ENCODE results near the gene LOX.

The LOX gene

DNA sequence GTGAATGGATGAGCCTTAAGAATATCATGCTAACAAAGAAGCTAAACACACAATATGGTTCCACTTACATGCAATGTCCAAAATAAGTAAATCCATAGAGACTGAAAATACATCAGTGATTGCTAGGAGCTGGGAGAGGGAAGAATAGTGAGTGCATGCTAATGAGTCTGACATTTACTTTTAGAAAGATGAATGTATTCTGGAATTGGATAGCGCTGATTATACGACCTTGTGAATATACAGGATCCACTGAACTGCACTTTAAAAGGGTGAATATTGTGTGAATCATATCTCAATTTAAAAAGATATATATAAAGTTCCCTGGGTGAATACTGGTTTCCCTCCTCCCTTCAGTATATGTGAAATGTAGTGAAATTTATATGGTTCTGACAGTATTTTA, 46.2 kb downstream of the LOX start:
- H3K4me1 ChIP-seq (ENCODE audit: control insufficient read depth, insufficient read depth, low read length) = no peaks in the 10 kb centered on the region
- peaks cover 3% of the 10 kb centered on the region for H3K36me3 ChIP-seq (ENCODE audit: control insufficient read depth, insufficient read depth, low read length)

DNA sequence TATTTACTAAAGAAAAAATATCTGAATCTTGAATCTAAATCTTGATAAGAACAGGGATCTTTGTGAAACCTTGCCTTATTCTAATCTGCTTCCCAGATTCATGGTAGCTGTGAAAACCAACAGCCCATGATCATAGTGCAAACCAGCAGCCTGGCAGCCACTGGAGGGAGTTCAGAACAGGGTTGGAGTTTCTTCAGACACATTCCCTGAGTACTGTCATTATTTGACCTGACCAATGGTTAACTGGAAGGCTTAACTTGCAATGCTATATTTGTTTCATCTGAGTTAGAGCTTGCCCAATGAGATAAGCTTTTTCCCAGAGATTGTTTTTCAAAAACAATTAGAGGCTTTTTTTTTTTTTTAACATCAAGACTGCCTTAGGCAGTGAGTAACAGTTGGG, 47.8 kb downstream of the LOX start:
- Histone ChIP-seq H3K4me1 (ENCODE audit: control insufficient read depth, insufficient read depth, low read length) (no peaks in the 10 kb centered on the region), H3K9ac (ENCODE audit: low read depth, low read length) (no peak overlapping the region), H3K4me3 (ENCODE audit: low read depth, low read length) (no peak overlapping the region), H3K27me3 (ENCODE audit: control insufficient read depth, insufficient read depth, low read length) (no peaks in the 10 kb centered on the region), H3K36me3 (ENCODE audit: control insufficient read depth, insufficient read depth, low read length) (peaks cover 3% of the 10 kb centered on the region), H3K9me3 (ENCODE audit: control insufficient read depth, insufficient read depth, low read length) (no peaks in the 10 kb centered on the region)

More for the DNA sequence above, 46.2 kb downstream of the LOX start:
- H3K9me3 ChIP-seq (ENCODE audit: control insufficient read depth, insufficient read depth, low read length) = no peaks in the 10 kb centered on the region
- H3K9ac ChIP-seq (ENCODE audit: low read depth, low read length) = no peak overlapping the region
- H3K27me3 ChIP-seq (ENCODE audit: control insufficient read depth, insufficient read depth, low read length) = no peaks in the 10 kb centered on the region
- H3K4me3 ChIP-seq (ENCODE audit: low read depth, low read length) = no peak overlapping the region

DNA sequence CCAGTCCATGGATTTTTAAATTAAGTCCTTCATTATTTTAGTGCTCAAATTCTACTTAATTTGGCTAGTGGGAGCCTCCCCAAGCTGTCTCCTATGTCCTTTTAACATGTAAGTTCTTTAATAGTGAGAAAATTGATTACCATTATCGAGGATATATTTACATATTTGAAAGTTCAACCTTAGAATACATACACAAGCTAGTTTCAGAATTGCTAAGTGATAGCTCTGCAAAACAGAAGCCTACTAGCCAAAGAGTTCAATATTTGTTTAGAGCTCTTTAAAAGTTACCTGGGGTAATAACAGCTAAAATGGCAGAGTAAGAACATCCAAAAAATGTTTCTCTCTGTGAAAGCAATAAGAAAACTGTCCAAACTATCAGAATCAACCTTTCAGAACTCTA, 48.2 kb downstream of the LOX start:
- H3K36me3 ChIP-seq (ENCODE audit: control insufficient read depth, insufficient read depth, low read length) = peaks cover 3% of the 10 kb centered on the region

DNA sequence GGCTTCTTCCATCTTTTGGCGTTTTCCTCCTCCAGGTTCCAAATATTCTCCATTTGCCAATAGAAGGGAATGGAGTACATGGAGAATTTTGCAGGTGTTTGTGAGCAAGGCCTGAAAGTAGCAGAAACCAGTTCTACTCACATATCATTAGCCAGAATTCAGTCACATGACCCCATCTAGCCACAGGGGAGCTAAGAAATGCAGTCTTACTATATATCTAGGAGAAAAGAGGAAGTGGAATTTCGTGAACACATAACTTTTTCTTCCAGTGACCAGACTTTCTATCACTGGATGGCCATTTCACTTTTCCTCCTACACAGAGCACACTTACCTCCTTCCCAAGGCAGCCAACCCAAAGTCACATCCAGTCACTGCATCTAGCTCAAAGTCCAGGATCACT, 55.1 kb downstream of the LOX start:
- Histone ChIP-seq H3K9ac (ENCODE audit: low read depth, low read length) (no peak overlapping the region), H3K27me3 (ENCODE audit: control insufficient read depth, insufficient read depth, low read length) (no peaks in the 10 kb centered on the region), H3K4me3 (ENCODE audit: low read depth, low read length) (no peak overlapping the region), H3K4me1 (ENCODE audit: control insufficient read depth, insufficient read depth, low read length) (no peaks in the 10 kb centered on the region), H3K9me3 (ENCODE audit: control insufficient read depth, insufficient read depth, low read length) (no peaks in the 10 kb centered on the region), H3K36me3 (ENCODE audit: control insufficient read depth, insufficient read depth, low read length) (peaks cover 3% of the 10 kb centered on the region)

More for the DNA sequence above, 48.2 kb downstream of the LOX start:
- Histone ChIP-seq H3K9ac (ENCODE audit: low read depth, low read length) (no peak overlapping the region), H3K9me3 (ENCODE audit: control insufficient read depth, insufficient read depth, low read length) (no peaks in the 10 kb centered on the region), H3K27me3 (ENCODE audit: control insufficient read depth, insufficient read depth, low read length) (no peaks in the 10 kb centered on the region), H3K4me3 (ENCODE audit: low read depth, low read length) (no peak overlapping the region), H3K4me1 (ENCODE audit: control insufficient read depth, insufficient read depth, low read length) (no peaks in the 10 kb centered on the region)

DNA sequence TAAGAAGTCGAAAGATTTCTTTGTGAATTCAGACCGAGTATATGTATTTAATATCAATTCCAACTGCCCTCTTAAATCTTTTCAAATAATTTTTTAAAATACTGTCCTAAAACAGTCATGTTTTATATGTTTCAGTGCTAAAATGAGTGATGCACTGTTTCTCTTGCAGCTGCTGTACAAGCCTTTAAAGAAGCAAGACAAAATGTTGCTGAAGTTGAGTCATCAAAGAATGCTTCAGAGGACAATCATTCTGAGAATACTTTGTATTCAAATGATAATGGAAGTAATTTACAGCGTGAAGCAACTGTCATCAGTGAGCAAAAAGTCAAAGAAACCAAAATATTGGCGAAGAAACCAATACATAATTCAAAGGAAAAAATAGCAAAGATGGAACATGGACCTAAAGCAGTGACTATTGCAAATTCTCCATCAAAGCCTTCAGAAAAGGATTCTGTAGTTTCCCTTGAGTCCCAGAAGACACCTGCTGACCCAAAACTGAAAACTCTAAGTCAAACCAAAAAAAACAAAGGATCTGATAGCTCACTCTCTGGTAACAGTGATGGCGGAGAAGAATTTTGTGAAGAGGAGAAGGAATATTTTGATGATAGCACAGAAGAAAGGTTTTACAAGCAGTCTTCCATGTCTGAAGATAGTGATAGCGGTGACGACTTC, 58.0 kb downstream of the LOX start:
- Histone ChIP-seq H3K27me3 (ENCODE audit: control insufficient read depth, insufficient read depth, low read length) (no peaks in the 10 kb centered on the region), H3K36me3 (ENCODE audit: control insufficient read depth, insufficient read depth, low read length) (no peaks in the 10 kb centered on the region), H3K9ac (ENCODE audit: low read depth, low read length) (no peak overlapping the region), H3K4me1 (ENCODE audit: control insufficient read depth, insufficient read depth, low read length) (no peaks in the 10 kb centered on the region), H3K9me3 (ENCODE audit: control insufficient read depth, insufficient read depth, low read length) (no peaks in the 10 kb centered on the region), H3K4me3 (ENCODE audit: low read depth, low read length) (no peak overlapping the region)

DNA sequence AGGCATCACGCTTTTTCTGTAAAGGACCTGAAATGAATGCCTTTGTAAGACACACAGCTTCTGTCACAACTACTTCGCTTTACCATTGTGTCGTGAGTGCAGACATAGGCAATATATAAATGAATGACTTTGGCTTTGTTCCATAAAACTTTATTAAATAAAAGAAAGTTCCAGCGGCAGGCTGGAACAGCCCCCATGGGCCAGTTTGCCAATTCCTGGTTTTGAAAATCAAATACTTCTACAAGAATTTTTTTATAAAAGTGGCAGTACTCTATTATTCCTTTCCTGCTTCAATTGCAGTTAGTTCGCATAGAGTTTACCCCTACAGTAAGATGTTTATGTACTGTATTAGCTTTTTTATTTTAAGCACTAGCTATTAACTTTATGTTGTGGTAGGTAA, 62.6 kb downstream of the LOX start:
- Histone ChIP-seq H3K27me3 (ENCODE audit: control insufficient read depth, insufficient read depth, low read length) (no peaks in the 10 kb centered on the region), H3K4me1 (ENCODE audit: control insufficient read depth, insufficient read depth, low read length) (no peaks in the 10 kb centered on the region), H3K9me3 (ENCODE audit: control insufficient read depth, insufficient read depth, low read length) (no peaks in the 10 kb centered on the region), H3K36me3 (ENCODE audit: control insufficient read depth, insufficient read depth, low read length) (no peaks in the 10 kb centered on the region), H3K4me3 (ENCODE audit: low read depth, low read length) (no peak overlapping the region), H3K9ac (ENCODE audit: low read depth, low read length) (no peak overlapping the region)

DNA sequence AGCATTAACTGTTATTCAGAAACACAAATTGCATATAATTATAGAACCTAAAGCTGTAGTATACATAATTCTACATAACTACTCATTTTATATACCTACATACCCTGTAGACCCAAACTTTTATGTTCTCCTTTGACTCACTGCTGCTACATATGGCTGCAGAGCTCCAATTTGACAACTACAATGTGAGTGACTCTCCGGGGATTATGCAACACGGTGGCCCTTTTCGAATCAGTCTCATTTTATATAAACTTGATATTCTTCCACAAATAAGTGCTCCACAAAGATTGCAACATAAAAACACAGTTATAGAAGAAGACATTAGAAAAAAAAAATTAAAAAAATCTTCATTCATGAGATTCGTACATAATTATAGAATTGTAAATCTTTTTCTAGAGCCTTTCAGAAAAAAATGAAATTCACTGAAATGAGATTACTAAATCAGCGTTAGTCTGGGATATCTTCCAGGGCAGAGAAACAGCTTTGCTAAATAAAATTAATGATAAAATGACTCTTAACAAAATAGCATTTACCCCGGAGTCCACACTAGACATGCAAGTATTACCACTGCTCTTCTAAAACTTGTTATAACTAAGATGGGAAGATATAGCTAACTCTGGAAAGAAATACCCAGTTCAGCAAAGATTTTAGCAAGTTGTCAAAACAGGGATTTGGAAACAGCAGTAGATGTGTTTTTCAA, 63.7 kb downstream of the LOX start:
- Histone ChIP-seq H3K9ac (ENCODE audit: low read depth, low read length) (no peak overlapping the region), H3K27me3 (ENCODE audit: control insufficient read depth, insufficient read depth, low read length) (no peaks in the 10 kb centered on the region), H3K4me3 (ENCODE audit: low read depth, low read length) (no peak overlapping the region), H3K4me1 (ENCODE audit: control insufficient read depth, insufficient read depth, low read length) (no peaks in the 10 kb centered on the region), H3K9me3 (ENCODE audit: control insufficient read depth, insufficient read depth, low read length) (no peaks in the 10 kb centered on the region), H3K36me3 (ENCODE audit: control insufficient read depth, insufficient read depth, low read length) (no peaks in the 10 kb centered on the region)
